ENCODE data around the gene RAPSN.

DNA sequence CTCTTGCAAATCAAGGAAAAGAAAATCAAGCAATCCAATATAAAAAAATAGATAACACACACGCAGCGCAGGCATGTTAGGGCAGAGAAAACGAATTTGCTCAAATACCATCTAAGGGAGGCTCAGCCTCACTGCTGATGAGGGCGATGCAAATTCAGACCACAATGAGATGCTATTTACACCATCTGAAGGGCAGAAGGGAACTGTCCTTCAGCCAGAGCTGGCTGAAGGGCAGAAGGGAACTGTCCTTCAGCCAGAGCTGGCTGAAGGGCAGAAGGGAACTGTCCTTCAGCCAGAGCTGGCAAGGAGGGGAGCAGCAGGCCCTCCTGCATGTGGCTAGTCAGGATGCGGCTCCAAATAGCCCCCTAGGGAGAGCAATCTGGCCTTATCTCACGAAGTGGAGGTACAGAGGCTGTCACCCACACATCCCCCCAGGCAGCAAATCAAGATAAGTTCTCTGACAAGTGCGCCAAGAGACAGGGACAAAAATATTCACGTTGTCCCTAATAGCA is 48.1 kb downstream of the RAPSN start:
- TF ChIP-seq, protein P1, sequence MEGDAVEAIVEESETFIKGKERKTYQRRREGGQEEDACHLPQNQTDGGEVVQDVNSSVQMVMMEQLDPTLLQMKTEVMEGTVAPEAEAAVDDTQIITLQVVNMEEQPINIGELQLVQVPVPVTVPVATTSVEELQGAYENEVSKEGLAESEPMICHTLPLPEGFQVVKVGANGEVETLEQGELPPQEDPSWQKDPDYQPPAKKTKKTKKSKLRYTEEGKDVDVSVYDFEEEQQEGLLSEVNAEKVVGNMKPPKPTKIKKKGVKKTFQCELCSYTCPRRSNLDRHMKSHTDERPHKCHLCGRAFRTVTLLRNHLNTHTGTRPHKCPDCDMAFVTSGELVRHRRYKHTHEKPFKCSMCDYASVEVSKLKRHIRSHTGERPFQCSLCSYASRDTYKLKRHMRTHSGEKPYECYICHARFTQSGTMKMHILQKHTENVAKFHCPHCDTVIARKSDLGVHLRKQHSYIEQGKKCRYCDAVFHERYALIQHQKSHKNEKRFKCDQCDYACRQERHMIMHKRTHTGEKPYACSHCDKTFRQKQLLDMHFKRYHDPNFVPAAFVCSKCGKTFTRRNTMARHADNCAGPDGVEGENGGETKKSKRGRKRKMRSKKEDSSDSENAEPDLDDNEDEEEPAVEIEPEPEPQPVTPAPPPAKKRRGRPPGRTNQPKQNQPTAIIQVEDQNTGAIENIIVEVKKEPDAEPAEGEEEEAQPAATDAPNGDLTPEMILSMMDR (IDR thresholded peaks at IDR 0.05; ENCODE audit: poor library complexity, severe bottlenecking): no peak
- no peak for TF ChIP-seq RAD21 (conservative IDR thresholded peaks at IDR 0.05)

All from neural cell (in vitro differentiated cells).